NCI-H748 (cell line): Measurements from ENCODE around the gene PRR19.

Source experiments
- DNase-seq: peaks from one replicate; lab custom pipeline; 2025; ENCODE audit not compliant: unreplicated experiment; lab: John Stamatoyannopoulos, UW

The PRR19 gene

GRCh38 chr19:42348211-42348610, 46.3 kb downstream of the PRR19 start:
- DNase-seq, result no peak

GRCh38 chr19:42349378-42350107, 47.6 kb downstream of the PRR19 start:
- no peak for DNase-seq

DNA sequence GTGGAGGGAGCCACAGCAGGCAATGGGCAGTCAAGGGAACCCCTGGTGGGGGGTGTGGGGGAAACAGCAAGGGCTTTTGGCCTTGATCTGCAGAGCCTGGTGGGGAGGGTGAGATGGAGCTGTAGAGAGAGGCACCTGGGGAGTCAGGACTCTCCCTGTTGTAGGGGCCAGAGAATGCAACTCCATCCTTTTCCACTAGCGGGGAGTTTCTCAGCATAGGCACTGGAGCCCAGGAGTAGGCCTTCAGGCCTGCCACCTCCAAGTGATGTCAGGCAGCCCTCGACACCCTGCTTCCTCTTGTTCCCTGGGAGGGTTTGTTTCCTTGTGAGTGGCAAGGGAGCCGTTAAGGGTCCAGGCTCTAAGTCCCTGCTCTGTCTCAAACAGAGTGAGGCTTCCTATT, 48.5 kb downstream of the PRR19 start:
- DNase-seq, result no peak

- DNase-seq, result no peak
Measured at GRCh38 chr19:42351079-42351735, 49.3 kb downstream of the PRR19 start.

GRCh38 chr19:42352301-42353259, 50.6 kb downstream of the PRR19 start:
- peak; percentile 94 for DNase-seq

DNA sequence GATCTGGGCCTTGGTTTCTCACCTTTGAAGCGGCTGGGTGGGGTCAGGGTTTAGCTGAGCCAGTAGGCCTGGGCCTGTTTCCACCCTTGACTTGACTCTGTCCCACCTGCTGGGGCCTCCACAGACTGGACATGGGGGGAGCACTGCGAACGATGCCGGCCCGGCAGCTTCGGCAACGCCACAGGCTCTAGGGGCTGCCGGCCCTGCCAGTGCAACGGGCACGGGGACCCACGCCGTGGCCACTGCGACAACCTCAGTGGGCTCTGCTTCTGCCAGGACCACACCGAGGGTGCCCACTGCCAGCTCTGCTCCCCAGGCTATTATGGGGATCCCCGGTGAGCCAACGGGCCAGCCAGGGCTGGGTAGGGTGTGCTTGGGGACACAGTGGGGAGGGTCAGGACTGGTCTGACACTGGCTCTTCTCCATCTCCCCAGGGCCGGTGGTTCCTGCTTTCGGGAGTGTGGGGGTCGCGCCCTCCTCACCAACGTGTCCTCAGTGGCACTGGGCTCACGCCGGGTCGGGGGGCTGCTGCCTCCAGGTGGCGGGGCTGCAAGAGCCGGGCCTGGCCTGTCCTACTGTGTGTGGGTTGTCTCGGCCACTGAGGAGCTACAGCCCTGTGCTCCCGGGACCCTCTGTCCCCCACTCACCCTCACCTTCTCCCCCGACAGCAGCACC, 51.5 kb downstream of the PRR19 start:
- no peak for DNase-seq

GRCh38 chr19:42355896-42356295, 54.0 kb downstream of the PRR19 start:
- DNase-seq, result no peak

- DNase-seq, result no peak
Measured at GRCh38 chr19:42356686-42357085, 54.8 kb downstream of the PRR19 start.

- no peak for DNase-seq
Measured at GRCh38 chr19:42357290-42357689, 55.4 kb downstream of the PRR19 start.
